GM12865 (cell line): ENCODE data around the gene SLC44A5.
"Not testable (repeated sequence)": the region's sequence is repeated elsewhere in the genome, so short reads cannot be mapped to it uniquely, and the experiment has no call there.

Source experiments
- DNase-seq: peaks from one replicate; pipeline ENCODE4 v3.0.0; 2010; ENCODE audit warnings: low read depth
- H3K4me3 ChIP-seq: 2 replicates; pipeline ENCODE4 v1.5.1; 2011; ENCODE audit warnings: mild to moderate bottlenecking, low read depth, low read length, control low read depth
- TF ChIP-seq, protein P1 (sequence below): IDR thresholded peaks from 2 replicates; pipeline ENCODE4 v1.5.1; 2011; ENCODE audit warnings: low read length, control low read depth, low read depth, inconsistent platforms; ENCODE audit not compliant: insufficient read depth; ENCODE audit errors: missing control alignments

The SLC44A5 gene

DNA sequence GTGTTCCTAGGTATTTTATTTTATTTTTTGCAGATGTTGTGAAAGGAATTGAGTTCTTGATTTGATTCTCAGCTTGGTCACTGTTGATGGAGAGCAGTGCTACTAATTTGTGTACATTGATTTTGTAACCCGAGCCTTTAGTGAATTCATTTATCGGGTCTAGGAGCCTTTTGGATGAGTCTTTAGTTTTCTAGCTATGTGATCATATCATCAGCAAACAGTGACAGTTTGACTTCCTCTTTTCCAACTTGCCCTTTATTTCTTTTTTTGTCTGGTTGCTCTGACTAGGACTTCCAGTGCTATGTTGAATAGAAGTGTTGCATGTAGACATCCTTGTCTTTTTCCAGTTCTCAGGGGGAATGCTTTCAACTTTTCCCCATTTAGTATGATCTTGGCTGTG, 337.8 kb downstream of the SLC44A5 start:
- no peak for DNase-seq
- TF ChIP-seq, protein P1, sequence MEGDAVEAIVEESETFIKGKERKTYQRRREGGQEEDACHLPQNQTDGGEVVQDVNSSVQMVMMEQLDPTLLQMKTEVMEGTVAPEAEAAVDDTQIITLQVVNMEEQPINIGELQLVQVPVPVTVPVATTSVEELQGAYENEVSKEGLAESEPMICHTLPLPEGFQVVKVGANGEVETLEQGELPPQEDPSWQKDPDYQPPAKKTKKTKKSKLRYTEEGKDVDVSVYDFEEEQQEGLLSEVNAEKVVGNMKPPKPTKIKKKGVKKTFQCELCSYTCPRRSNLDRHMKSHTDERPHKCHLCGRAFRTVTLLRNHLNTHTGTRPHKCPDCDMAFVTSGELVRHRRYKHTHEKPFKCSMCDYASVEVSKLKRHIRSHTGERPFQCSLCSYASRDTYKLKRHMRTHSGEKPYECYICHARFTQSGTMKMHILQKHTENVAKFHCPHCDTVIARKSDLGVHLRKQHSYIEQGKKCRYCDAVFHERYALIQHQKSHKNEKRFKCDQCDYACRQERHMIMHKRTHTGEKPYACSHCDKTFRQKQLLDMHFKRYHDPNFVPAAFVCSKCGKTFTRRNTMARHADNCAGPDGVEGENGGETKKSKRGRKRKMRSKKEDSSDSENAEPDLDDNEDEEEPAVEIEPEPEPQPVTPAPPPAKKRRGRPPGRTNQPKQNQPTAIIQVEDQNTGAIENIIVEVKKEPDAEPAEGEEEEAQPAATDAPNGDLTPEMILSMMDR: no peak
- H3K4me3 ChIP-seq: no peak overlapping the region

DNA sequence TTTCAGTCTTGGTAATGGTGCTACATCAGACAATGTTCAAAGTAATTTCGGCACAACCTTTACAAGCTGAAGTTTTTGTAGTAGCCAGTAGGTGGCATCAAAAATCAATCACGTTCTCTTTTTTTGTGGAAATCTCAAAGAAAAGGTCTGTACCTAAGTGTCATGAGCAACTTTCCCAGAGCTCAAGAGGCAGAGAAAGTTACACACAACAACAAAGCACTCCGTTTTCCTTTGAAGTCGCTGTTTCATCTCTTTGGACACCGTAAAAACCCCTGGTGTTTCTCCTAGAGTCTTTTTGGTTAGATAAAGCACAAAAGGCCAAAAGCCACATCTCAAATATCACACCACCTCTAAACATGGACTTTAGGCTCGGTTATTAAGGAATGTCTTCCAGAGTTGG, 345.1 kb downstream of the SLC44A5 start:
- peak; percentile 45 for DNase-seq
- TF ChIP-seq, protein P1: peak; percentile 59
- H3K4me3 ChIP-seq: no peak overlapping the region

DNA sequence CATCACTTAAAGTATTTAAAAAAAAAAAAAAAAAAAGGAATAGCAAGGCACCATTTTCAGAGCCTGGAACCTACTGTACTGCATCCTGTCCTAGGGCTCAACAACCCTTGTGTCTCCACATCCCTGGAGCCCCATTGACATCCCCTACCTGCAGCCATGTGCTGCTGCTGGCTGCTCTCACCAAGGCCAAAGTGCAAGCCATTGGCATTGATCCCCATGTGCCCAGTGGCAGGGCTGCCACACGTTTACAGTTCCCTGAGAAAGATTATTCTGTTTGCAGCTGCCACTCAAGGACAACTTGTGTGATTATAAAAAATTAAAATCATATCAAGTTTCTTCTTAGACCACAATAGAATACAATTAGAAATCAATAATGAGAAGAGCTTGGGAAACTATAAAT, 346.8 kb downstream of the SLC44A5 start:
- H3K4me3 ChIP-seq: no peak overlapping the region
- TF ChIP-seq, protein P1: no peak
- no peak for DNase-seq

DNA sequence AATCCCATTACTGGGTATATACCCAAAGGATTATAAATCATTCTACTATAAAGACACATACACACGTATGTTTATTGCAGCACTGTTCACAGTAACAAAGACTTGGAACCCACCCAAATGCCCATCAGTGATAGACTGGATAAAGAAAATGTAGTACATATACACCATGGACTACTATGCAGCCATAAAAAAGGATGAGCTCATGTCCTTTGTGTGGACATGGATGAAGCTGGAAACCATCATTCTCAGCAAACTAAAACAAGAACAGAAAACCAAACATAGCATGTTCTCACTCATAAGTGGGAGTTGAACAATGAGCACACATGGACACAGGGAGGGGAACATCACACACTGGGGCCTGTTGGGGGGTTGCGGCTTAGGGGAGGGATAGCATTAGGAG, 347.3 kb downstream of the SLC44A5 start:
- H3K4me3 ChIP-seq, DNase-seq: not testable (repeated sequence)

DNA sequence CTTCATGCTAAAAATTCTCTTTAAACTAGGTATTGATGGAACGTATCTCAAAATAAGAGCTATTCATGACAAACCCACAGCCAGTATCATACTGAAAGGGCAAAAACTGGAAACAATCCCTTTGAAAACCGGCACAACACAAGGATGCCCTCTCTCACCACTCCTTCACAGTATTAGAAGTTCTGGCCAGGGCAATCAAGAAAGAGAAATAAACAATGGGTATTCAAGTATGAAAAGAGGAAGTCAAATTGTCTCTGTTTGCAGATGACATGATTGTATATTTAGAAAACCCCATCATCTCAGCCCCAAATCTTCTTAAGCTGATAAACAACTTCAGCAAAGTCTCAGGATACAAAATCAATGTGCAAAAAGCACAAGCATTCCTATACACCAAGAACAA, 349.0 kb downstream of the SLC44A5 start:
- DNase-seq, H3K4me3 ChIP-seq: not testable (repeated sequence)

DNA sequence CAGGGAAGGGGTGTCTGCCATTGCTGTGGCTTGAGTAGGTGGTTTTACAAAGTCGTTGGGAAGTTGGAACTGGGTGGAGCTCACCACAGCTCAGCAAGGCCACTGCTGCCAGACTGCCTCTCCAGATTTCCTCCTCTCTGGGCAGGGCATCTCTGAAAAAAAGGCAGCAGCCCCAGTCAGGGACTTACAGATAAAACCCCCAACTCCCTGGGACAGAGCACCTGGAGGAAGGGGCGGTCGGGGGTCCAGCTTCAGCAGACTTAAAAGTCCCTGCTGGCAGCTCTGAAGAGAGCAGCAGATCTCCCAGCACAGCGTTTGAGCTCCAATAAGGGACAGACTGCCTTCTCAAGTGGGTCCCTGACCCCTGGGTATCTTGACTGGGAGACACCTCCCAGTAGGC, 352.6 kb downstream of the SLC44A5 start:
- H3K4me3 ChIP-seq: no peak overlapping the region
- DNase-seq: no peak
- TF ChIP-seq, protein P1: no peak

DNA sequence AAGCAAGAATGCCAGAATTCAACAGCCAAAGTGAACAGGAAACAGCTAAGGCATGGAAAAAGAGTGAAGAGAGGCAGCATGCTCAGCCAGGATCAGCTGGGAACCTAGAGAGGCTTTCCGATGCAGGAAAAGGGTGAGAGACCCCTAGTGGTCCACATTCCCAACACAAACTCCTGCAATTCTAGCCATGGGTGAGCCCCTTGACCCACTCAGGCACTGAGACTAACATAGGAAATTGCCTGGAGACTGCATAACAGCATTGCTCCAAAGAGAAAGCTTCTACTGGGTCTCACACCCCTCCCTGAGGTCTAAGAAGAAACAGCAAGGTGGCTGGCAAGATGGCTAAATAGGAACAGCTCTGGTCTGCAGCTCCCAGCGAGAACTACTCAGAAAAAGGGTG, 353.5 kb downstream of the SLC44A5 start:
- TF ChIP-seq, protein P1: no peak
- no peak overlapping the region for H3K4me3 ChIP-seq
- no peak for DNase-seq

DNA sequence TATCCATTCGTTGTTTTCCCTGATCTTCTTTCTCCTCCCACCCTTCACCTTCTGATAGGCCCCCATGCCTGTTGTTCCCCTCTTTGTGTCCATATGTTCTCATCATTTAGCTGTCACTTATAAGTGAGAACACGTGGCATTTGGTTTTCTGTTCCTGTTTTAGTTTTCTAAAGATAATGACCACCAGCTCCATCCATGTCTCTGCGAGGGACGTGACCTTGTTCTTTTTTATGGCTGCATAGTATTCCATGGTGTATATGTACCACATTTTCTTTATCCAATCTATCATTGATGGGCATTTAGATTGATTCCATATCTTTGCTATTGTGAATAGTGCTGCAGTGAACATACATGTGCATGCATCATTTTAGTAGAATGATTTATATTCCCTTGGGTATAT, 360.8 kb downstream of the SLC44A5 start:
- DNase-seq: not testable (repeated sequence)

DNA sequence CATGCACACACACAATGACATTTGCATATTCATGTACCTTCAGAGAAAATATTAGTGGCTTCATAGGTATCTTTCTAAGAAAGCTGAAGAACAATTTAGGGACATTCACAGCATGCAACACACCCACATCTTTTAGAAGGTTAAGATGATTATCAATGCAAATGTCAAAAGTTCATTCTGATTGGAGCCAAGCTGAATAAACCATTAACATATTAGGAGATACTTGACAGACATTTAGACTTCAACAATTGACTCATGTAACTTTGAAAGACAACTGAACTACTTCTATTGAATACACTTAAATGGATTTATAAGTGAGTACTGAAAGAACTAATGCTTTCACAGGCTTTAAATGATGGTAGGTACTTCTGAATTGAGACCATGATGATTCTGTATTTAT, 365.7 kb downstream of the SLC44A5 start:
- H3K4me3 ChIP-seq: no peak overlapping the region
- no peak for DNase-seq
- TF ChIP-seq, protein P1: no peak

More for the DNA sequence above, 360.8 kb downstream of the SLC44A5 start:
- H3K4me3 ChIP-seq: not testable (repeated sequence)
